ENCODE measurements around the gene PRPF18. TPM values are rescaled to one million over a fixed set of nuclear protein-coding genes. Genes with fewer than 3 reads are reported as not detected.

PRPF18 gene
- total and polyA plus RNA-seq, 2 of the 4 experiments (the other 2 are of a cell fraction): 10.0 to 16.9 TPM

DNA sequence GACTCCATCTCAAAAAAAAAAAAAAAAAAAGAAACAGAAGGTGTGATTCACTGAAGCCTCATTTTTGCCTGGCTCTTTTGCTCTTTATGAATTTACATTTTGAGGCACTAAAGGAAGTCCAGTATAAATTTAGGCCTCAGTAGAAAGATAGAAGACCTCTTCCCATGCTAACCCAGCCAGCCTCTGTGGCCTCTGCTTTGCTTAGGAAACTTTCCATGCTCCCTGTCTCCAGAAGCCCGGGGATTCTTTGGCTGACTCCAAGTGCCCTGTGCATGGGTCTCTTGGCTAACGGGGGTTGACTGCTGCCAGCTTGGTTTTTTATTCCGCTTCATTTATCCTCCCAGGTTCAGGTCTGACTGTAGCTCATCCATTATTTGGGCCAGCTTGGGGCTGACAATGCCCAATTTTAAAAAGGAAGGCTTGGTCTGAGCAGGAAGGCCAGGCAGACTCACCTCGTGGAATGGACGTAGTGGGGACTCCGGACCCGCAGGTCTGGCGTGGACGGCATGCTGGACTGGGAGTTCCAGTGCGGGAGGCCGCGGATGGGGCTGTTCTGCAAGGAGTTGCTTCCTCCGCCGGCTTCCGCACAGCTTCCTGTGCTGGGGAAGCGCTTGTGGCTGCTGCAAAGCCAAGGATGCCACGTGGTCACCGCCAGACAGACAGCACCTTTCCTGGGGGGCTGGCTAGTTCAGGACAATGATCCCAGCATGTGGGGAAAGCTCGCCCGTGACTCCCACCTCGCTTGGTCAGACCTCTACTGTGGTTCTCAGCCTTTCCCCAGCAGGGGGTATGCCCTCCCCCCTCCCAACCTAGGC is 72.3 kb downstream of the PRPF18 start:
- H3K14ac ChIP-seq (replicated peaks; ENCODE audit: low read depth, low read length): no peak overlapping the region
- DNase-seq: no peak
- no peaks in the 10 kb centered on the region; the same call in 1 of the 2 replicates for H3K9me1 ChIP-seq (ENCODE audit: insufficient read depth, low read length)
- H2BK20ac ChIP-seq (ENCODE audit: low read depth, low read length): 0 out of 2 replicates have a peak overlapping the region, but pooled peaks have one; percentile 9
- H3K36me3 ChIP-seq (ENCODE audit: control insufficient read depth, insufficient read depth, low read length): peaks cover 47% of the 10 kb centered on the region
- BruUV-seq (replicated peaks): no TSS peak
- peak overlapping the region; percentile 20; the same call in 1 of the 2 replicates for H3K23ac ChIP-seq (ENCODE audit: low read depth, low read length)
- no peak overlapping the region for H4K91ac ChIP-seq (ENCODE audit: insufficient read depth, low read depth, low read length)
- ChIA-PET CTCF (interaction anchor here (0.5 to 1.6 kb wide), 5 partner anchors 40 to 292 kb away, joined by 3 to 5 read pairs (median 4); no protein-coding TSS in a partner anchor), POLR2A (ENCODE audit: unreplicated experiment) (no interaction called here)
- H3K27ac ChIP-seq (ENCODE audit: insufficient read depth, low read length): peak overlapping the region; percentile 46; the same call in 1 of the 2 replicates
- TF ChIP-seq RAD21 (IDR thresholded peaks at IDR 0.05; ENCODE audit: low read length) (no peak), ELK1 (IDR thresholded peaks at IDR 0.05; ENCODE audit: borderline replicate concordance, low read depth, low read length) (no peak), SMC3 (IDR thresholded peaks at IDR 0.05; ENCODE audit: low read depth, low read length) (no peak), BHLHE40 (IDR thresholded peaks at IDR 0.05; ENCODE audit: low read depth, low read length) (no peak), MAFK (IDR thresholded peaks at IDR 0.05; ENCODE audit: low read depth, low read length) (no peak), FOS (IDR thresholded peaks at IDR 0.05; ENCODE audit: low read depth, low read length) (no peak), MXI1 (IDR thresholded peaks at IDR 0.05; ENCODE audit: borderline replicate concordance, low read depth, low read length) (no peak), MAZ (IDR thresholded peaks at IDR 0.05; ENCODE audit: borderline replicate concordance, low read depth, low read length) (no peak), CTCF (conservative IDR thresholded peaks at IDR 0.05; ENCODE audit: low read depth, low read length) (no peak), RCOR1 (IDR thresholded peaks at IDR 0.05; ENCODE audit: insufficient replicate concordance, low read length) (no peak)
- TF ChIP-seq, protein P1, sequence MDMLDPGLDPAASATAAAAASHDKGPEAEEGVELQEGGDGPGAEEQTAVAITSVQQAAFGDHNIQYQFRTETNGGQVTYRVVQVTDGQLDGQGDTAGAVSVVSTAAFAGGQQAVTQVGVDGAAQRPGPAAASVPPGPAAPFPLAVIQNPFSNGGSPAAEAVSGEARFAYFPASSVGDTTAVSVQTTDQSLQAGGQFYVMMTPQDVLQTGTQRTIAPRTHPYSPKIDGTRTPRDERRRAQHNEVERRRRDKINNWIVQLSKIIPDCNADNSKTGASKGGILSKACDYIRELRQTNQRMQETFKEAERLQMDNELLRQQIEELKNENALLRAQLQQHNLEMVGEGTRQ (IDR thresholded peaks at IDR 0.05; ENCODE audit: low read depth, low read length): no peak
- H2AK9ac ChIP-seq (replicated peaks; ENCODE audit: low read depth, low read length, poor library complexity): no peak overlapping the region
- H3K9me3 ChIP-seq (ENCODE audit: control insufficient read depth, insufficient read depth, low read length): no peaks in the 10 kb centered on the region
- intact Hi-C loops (cut with micrococcal nuclease) (no loop called here), dilution Hi-C loops (cut with HindIII; ENCODE audit: low sequenced_read_pairs, unreplicated experiment) (no loop called here), in situ Hi-C loops (cut with MboI; ENCODE audit: low sequenced_read_pairs) (loop anchor here (25.0 kb wide), 1 partner anchor 428 kb away; no protein-coding TSS in a partner anchor)
- no peak overlapping the region; the same call in 1 of the 2 replicates for H3K18ac ChIP-seq (ENCODE audit: low read depth, low read length)
- peaks cover 3% of the 10 kb centered on the region; the same call in 1 of the 2 replicates for H4K20me1 ChIP-seq (ENCODE audit: insufficient read depth, low read length)
- peaks cover 14% of the 10 kb centered on the region for H3K4me1 ChIP-seq (ENCODE audit: control insufficient read depth, insufficient read depth, low read length)
- no peak overlapping the region for H2BK120ac ChIP-seq (ENCODE audit: low read depth, low read length)
- WGBS, 2 experiments (ENCODE audit: extremely low coverage in 2 of 2, insufficient read length in 1 of 2): 82% methylated on average over 11 of the region's 21 CpGs; no CpG with 5 or more reads in 1 of the 2 experiments
- peak overlapping the region in 1 of 2 experiments; percentile 20; a peak in 1 of 4 replicates for H4K8ac ChIP-seq (ENCODE audit: low read depth in 2 of 2, low read length in 2 of 2)
- 0 out of 2 replicates have a peak overlapping the region, but pooled peaks have one; percentile 1 for H3K4ac ChIP-seq (ENCODE audit: low read depth, low read length)
- no peak overlapping the region for H3K56ac ChIP-seq (ENCODE audit: extremely low read depth, insufficient read depth, low read length)
- no peak overlapping the region for H2AFZ ChIP-seq (replicated peaks; ENCODE audit: low read length, poor library complexity)
- no peak overlapping the region for H2AK5ac ChIP-seq (ENCODE audit: low read depth, low read length)
- H3K79me1 ChIP-seq (ENCODE audit: low read depth in 1 of 2, low read length in 2 of 2): peaks cover under 1 to 39% of the 10 kb centered on the region in 2 experiments; a peak in 2 of 4 replicates
- H3K9ac ChIP-seq (ENCODE audit: low read depth, low read length): no peak overlapping the region; the same call in 1 of the 2 replicates
- H4K5ac ChIP-seq (ENCODE audit: low read depth, low read length): no peak overlapping the region; the same call in 1 of the 2 replicates
- H2BK5ac ChIP-seq (ENCODE audit: low read depth, low read length, poor library complexity, severe bottlenecking): no peak overlapping the region
- H3K4me3 ChIP-seq (ENCODE audit: insufficient read depth, low read depth, low read length): no peak overlapping the region
- no peak overlapping the region for H2BK15ac ChIP-seq (ENCODE audit: low read depth, low read length)
- H3K4me2 ChIP-seq (ENCODE audit: low read depth, low read length): no peak overlapping the region; the same call in 1 of the 2 replicates
- ATAC-seq (ENCODE audit: low read depth): no peak
- no peaks in the 10 kb centered on the region for H3K27me3 ChIP-seq (ENCODE audit: control insufficient read depth, insufficient read depth, low read length)

Data from IMR-90 (cell line).